GM21381 (cell line): ENCODE data around the gene ABCA9.
"Not testable (repeated sequence)": the region's sequence is repeated elsewhere in the genome, so short reads cannot be mapped to it uniquely, and the experiment has no call there.

Experiments
- ATAC-seq: cut with Tn5 transposase; IDR thresholded peaks from one replicate; pipeline ENCODE4 v1.9.1; 2021; ENCODE audit warnings: mild to moderate bottlenecking, moderate library complexity; ENCODE audit not compliant: unreplicated experiment

Gene ABCA9, protein sequence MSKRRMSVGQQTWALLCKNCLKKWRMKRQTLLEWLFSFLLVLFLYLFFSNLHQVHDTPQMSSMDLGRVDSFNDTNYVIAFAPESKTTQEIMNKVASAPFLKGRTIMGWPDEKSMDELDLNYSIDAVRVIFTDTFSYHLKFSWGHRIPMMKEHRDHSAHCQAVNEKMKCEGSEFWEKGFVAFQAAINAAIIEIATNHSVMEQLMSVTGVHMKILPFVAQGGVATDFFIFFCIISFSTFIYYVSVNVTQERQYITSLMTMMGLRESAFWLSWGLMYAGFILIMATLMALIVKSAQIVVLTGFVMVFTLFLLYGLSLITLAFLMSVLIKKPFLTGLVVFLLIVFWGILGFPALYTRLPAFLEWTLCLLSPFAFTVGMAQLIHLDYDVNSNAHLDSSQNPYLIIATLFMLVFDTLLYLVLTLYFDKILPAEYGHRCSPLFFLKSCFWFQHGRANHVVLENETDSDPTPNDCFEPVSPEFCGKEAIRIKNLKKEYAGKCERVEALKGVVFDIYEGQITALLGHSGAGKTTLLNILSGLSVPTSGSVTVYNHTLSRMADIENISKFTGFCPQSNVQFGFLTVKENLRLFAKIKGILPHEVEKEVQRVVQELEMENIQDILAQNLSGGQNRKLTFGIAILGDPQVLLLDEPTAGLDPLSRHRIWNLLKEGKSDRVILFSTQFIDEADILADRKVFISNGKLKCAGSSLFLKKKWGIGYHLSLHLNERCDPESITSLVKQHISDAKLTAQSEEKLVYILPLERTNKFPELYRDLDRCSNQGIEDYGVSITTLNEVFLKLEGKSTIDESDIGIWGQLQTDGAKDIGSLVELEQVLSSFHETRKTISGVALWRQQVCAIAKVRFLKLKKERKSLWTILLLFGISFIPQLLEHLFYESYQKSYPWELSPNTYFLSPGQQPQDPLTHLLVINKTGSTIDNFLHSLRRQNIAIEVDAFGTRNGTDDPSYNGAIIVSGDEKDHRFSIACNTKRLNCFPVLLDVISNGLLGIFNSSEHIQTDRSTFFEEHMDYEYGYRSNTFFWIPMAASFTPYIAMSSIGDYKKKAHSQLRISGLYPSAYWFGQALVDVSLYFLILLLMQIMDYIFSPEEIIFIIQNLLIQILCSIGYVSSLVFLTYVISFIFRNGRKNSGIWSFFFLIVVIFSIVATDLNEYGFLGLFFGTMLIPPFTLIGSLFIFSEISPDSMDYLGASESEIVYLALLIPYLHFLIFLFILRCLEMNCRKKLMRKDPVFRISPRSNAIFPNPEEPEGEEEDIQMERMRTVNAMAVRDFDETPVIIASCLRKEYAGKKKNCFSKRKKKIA (N-terminal part only)

DNA sequence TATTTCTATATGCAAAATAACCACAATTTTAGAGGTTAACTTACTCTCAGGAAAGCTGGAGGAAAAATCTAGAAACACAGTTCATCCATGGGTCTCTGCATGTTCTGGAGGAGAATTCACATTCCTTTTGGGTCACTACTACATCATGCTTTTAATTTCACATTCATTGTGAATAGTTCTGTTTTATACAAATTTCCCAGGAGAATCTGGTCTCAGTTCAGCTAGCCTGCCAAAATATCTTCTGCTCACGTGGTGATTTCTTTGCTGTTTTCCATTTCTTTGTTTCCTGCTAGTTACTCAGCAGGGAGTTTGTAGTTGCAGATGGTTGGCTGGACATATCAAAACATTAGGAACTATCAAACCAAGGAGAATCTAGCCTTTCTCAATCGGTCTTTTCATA lies at the start of gene ABCA9:
Gene ABCA9, minus strand, starts transcription at position 106 of the 400 bp plus-strand sequence. CDS start 9,801 bp downstream, outside the sequence.
- no peak for ATAC-seq

DNA sequence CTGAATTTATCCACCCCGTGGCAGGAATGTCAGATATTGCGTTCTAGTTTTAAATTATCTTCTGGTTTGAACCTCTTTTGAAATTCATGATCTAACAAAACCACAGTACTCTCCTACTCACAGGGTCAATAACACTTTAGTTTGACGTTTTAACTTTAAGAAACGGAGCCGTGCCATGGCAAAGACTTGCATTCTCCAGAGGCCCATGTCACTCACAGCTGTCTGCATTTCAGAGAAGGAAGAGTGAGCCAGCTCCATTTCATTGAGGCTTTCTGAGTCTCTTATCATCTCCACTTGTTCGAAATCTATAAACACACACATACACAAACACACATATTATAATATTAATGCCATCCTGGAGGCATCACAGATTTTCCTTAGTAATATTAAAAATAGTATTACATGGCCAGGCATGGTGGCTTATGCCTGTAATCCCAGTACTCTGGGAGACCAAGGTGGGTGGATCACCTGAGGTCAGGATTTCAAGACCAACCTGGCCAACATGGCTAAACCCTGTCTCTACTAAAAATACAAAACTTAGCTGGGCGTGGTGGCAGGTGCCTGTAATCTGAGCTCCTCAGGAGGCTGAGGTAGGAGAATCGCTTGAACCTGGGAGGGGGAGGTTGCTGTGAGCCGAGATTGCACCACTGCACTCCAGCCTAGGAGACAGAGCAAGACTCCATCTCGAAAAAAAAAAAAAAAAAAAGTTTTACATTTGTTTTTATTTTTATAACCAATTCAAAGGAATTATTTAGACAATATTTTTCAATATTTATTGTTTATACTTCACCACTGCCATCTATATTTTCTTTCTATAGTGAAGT lies 45.4 kb upstream of the ABCA9 start:
- ATAC-seq = no peak

DNA sequence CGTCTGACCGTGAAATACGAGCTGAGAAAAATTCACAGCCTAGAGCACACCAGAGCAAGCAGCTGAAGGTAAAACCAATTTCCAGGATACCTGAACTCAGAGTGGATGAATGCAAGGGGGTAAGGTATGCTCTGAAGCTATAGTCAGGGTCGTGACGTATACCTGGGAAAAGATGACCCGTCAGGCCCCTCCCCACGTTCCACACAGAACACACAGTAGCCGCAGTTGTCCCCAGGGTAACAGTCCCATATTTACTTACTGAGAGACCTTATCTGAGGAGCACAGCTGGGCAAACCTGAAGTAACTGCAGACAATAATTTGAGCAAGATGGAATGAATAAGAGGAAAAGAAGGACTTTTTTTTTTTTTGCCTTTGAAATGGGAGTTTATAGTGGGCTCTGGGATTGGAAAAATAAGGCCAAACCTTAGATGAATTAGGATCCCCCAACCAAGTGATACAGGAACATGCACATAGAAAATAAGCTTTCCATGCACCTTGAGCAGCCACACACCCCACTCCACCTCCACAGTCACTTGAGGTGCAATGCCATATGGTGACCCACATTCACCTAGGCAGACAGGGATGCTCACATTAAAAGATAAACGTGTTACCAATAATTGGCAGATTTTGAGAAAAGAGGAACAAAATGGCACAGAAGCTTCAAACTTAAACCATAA lies 43.0 kb upstream of the ABCA9 start:
- ATAC-seq = no peak

DNA sequence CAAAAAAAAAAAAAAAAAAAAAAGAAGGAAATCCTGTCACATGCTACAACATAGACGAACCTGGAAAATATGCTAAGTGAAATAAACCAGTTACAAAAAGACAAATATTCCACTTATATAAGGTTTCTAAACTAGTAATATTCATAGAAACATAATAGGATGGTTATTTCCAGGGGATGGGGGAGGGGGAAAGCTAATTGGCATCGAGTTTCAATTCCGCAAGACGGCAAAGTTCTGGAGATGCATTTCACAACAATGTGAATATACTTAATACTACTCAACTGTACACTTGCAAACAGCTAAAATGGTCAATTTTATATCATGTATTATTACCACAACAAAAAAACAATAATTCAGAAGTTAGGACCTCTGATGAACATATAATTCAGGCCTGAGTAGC lies 37.9 kb upstream of the ABCA9 start:
- no peak for ATAC-seq

DNA sequence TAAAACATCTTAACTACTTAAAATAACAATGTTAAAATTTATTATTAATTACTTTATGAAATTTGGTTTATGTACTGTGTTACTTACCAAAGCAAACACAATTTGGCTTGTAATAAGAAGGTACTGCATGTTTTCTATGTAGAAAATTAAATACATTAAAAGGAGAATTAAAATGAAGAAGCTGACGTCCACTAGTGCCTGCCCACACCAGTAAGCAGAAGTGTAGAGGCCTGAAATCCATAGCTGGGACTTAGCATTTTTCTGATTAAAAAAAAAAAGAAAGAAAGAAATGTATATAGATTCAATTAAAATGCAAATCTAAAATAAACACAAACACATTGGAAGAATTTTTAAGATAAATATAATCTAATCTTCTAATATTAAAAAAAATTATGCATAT lies 35.8 kb upstream of the ABCA9 start:
- no peak for ATAC-seq

DNA sequence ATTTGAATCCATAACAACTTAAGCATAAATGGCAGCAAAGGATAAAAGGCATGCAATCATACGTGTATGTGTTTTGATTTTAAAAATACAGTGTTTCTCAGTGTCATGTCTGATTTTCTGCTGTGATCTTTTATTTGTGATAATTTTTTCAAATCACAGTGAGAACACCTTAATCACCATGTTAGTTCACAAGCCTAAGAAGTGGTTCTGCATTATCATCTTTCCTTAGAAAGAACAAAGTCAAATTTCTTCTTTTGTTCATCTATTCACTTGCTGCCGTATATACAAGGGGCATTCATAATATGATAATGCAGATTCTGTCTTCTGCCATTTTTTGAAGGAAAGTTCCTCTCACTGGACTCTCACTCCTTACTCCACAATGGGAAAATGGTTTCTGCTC lies 33.3 kb upstream of the ABCA9 start:
- ATAC-seq = no peak

DNA sequence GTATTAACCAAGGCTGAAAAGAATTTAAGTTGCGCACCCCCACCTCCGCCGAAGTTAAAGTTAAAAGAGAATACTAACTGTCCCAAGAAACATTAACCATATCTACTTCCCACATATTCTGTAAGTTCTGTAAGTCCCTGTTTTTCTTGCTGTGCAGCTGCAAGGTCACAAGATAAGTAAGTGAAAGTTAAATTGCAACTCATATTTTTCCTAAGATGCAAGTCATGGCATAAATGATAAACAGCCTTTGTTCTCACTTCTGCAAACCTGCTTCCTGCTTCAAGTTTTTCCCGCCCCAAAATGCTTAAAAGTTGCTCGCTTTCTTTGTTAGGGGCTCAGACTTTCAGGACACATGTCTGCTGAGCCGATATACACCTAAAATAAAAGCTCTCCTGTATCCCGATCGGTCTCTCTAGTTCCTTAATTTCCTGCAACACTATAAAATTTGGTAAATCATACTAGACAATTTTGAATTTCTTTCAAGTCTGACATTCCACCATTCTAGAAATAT lies 32.6 kb upstream of the ABCA9 start:
- ATAC-seq = no peak

DNA sequence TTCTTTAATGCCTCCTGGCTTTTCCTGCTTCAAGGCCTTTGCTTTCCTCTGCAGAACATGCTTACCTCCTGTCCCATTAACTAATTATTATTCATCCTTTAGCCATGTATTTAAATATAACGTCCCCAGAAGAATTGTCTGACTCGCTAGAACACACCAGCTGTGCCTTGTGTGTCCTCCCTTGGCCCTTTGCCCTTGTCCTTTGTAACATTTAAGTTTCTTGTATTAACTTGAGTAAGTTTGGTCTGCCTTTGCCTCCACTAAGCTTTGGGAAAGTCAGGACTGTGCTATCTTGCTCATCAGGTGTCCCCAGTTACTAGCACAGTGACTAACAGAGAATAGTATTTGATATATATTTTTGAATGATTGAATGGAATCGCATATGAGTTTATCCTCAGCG lies 29.6 kb upstream of the ABCA9 start:
- no peak for ATAC-seq

DNA sequence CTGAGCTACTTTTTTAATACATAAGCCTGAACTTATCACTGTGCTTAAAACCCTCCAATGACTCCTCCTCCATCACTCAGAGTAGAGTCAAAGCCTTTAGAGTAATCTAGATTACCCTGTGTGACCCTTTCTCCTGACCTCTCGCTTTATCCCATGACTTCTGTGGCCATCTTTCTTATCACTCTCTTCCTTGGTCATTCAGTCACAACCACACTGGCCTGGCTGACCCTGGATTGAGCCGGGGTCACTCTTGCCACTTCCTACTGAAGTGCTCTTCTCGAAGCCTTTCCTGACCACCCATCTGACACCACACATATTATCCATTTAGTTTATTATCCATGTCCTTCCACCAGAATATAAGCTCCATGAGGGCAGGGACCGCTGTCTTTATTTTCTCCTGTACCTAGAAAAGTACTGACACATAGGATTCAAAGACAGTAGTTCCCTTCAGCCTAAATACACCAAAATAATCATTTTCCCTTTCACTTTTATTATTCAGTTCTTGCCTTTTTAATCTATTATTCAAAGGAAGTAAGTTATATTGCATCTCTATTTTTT lies 28.0 kb upstream of the ABCA9 start:
- no peak for ATAC-seq

DNA sequence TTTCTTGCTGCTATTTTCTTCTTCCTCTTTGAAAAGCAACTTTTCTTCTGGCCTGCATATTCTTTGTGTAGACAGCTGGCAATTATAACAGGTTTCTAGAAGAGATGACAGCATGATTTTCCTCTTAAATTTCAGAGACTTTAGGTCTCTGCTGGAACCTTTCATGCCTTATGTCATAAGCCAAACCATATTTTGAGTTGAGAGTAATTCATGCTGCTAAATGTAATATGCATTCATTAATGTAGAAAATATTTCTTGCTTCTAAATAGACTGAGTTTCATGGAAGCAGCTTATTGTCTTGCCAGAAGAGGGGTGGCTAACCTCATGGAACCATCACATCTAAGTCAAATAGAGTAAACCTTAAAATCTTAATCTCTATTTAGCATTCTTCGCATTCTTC lies 25.9 kb upstream of the ABCA9 start:
- ATAC-seq = no peak

DNA sequence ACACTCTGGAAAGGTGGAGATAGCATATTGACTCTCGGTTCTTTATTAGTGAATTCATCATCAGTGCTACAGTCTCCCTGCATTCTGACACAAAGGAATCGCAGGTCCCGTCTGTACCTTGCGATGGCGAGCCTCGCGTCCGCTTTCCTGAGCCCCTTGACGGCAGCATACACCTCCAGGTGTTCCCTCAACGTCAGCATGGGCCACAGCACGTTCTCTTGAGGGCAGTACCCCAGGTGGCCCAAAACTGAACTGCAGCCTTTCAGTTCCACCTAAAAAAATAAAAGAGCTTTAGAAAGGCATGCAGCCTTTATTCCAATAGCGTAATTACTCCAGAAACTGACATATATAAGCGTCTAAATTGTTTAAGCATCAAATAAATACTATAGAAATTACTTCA lies 24.2 kb upstream of the ABCA9 start:
- no peak for ATAC-seq

DNA sequence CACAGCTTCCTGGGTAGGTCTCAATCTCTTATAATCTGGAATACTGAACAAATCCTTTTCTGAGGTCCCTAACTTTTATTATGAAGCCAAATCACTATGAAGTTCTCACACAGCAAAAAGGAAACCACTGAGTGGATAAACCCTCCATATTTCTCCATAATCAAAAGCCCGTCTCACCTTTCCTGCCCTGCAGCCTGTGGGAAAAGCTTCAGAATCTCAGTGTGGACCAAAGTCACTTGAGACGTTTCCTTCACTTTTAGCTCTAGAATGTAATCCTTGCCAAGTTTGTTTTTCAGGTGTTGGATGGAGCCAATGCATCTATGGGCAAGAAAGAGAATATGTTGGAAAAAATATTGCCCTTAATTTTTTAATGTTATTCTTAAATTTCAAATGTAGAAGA lies 22.0 kb upstream of the ABCA9 start:
- no peak for ATAC-seq

DNA sequence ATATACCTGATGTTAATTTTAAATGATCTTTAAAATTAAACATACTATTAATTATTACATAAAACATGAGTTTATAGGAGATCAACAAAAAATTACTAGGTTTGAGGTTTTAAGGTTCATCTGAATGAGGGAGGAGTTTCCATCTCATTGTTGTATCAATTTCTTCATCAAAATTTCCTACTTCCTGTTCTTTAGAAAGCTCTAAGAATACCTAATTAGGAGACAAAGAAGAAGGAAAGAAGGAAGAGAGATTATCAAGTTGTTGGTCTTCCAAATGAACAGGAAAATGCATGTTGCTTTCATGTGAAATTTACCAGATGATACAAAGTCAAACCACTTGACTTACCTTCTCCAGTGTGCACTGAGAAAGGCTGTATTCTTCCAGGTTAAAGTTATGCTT lies 18.1 kb upstream of the ABCA9 start:
- no peak for ATAC-seq

DNA sequence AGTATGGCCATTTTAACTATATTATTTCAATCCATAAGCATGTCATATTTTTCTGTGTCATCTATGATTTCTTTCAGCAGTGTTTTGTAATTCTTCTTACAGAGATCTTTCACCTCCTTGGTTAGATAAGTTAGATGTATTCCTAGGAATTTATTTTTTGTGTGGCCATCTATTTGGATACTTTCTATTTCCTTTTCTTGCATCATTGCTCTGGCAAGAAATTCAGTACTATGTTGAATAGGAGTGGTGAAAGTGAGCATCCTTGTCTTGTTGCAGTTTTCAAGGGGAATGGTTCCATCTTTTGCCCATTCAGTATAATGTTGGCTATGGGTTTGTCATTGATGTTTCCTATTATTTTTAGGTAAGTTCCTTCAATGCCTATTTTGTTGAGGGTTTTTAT lies 15.1 kb upstream of the ABCA9 start:
- no peak for ATAC-seq

DNA sequence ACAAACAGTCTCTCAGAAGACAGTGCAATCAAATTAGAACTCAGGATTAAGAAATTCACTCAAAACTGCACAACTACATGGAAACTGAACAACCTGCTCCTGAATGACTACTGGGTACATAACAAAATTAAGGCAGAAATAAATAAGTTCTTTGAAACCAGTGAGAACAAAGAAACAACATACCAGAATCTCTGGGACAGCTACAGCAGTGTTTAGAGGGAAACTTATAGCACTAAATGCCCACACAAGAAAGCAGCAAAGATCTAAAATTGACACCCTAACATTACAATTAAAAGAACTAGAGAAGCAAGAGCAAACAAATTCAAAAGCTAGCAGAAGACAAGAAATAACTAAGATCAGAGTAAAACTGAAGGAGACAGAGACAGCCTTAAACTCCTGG lies 12.7 kb upstream of the ABCA9 start:
- ATAC-seq = not testable (repeated sequence)

DNA sequence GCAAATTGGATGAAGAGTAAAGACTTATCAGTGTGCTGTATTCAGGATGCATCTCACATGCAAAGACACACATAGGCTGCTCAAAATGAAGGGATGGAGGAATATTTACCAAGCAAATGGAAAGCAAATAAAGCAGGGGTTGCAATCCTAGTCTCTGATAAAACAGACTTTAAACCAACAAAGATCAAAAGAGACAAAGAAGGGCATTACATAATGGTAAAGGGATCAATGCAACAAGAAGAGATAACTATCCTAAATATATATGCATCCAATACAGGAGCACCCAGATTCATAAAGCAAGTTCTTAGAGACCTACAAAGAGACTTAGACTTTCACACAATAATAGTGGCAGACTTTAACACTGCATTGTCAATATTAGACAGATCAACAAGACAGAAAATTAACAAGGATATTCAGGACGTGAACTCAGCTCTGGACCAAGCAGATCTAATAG lies 12.1 kb upstream of the ABCA9 start:
- not testable (repeated sequence) for ATAC-seq

DNA sequence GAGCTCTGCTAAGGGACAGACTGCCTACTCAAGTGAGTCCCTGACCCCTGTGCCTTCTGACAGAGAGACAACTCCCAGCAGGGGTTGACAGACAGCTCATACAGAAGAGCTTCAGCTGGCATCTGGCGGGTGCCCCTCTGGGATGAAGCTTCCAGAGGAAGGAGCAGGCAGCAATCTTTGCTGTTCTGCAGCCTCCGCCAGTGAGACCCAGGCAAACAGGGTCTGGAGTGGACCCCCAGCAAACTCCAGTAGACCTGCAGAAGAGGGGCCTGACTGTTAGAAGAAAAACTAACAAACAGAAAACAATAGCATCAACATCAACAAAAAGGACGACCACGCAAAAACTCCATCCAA lies 10.5 kb upstream of the ABCA9 start:
- ATAC-seq = not testable (repeated sequence)

DNA sequence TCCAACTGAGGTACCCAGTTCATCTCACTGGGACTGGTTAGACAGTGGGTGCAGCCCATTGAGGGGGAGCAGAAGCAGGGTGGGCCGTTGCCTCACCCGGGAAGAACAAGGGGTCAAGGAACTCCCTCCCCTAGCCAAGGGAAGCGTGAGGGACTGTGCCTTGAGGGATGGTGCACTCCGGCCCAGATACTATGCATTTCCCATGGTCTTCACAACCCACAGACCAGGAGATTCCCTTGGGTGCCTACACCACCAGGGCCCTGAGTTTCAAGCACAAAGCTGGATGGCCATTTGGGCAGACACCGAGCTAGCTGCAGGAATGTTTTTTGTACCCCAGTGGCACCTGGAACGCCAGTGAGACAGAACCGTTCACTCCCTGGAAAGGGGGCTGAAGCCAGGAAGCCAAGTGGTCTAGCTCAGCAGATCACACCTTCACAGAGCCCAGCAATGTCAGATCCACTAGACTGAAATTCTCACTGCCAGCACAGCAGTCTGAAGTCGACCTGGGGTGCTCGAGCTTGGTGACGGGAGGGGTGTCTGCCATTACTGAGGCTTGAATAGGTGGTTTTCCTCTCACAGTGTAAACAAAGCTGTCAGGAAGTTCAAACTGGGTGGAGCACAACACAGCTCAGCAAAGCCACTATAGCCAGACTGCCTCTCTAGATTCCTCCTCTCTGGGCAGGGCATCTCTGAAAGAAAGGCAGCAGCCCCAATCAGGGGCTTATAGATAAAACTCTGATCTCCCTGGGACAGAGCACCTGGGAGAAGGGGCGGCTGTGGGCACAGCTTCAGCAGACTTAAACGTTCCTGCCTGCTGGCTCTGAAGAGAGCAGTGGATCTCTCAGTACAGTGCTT lies 9.9 kb upstream of the ABCA9 start:
- ATAC-seq = not testable (repeated sequence)
